Measurements from ENCODE around the gene ZNF91.
"Not testable (repeated sequence)": the region's sequence is repeated elsewhere in the genome, so short reads cannot be mapped to it uniquely, and the experiment has no call there.

Gene ZNF91

DNA sequence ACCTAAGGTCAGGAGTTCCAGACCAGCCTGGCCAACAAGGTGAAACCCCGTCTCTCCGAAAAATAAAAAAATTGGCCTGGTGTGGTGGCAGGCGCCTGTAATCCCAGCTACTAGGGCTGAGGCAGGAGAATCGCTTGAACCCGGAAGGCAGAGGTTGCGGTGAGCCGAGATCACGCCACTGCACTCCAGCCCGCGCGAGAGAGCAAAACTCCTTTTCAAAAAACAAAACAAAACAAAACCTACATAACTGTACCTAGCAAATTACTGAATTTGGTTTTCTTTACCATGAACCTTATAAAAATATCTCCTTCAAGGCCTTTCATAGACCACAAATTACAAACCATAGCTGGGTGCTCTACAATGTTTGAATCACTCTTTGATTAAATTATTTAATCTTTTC, 760 bp downstream of the ZNF91 start:
- no peak for DNase-seq

DNA sequence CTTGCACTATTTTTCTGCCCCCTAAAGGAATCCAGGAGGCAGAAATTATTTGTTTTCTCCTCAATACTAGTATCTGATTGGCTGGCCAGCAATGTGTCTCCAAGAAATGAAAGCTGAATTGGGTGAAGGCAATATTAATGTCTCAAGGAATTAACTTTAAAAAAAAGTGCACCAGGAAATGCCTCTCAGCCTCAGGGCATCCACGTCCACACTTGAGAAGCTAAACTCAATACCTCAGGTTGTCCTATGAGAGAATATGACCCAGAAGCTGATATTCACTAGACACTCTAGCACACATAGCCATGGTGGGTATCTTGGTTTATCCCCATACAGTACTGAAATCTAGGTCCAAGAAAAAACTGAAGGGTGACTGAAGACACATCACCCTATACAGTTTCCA, 2.1 kb downstream of the ZNF91 start:
- no peak for DNase-seq

DNA sequence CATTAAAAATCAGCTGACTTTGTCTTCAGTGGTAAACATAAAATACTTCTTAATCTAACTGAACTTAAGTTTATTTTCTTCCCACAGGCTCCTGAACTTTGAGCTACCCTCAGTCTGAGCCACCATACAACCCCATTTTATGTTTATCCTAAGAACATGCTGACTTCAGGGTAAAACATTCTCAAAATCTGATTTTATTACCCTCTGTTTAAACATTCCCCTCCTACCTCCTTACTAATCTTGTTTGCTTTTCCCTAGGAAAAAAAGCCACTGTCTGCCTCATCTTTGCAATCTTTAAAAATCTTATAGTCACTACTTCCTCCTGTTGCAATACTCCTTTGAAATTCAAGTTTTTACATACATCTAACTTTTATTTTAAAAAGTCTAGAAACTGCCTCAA, 4.0 kb downstream of the ZNF91 start:
- DNase-seq, result no peak

DNA sequence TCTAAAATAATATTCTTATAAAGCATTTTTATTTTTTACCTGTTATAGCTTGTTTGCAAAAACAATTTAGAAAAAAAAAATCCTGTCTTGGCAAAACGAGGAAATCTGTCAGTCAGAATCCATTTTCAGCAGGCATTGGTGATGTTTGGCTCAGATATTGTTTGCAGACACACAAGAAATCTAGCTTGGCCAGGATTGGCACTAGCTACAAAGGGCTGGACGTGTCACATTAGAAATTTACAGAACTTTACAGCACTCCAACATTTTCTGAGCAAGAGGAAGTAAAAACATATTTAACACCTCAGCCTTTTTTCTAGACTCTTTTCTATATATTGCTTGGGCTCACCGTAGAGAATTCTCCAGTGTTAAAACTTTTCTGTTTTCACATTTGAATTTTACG, 9.9 kb downstream of the ZNF91 start:
- no peak for DNase-seq

DNA sequence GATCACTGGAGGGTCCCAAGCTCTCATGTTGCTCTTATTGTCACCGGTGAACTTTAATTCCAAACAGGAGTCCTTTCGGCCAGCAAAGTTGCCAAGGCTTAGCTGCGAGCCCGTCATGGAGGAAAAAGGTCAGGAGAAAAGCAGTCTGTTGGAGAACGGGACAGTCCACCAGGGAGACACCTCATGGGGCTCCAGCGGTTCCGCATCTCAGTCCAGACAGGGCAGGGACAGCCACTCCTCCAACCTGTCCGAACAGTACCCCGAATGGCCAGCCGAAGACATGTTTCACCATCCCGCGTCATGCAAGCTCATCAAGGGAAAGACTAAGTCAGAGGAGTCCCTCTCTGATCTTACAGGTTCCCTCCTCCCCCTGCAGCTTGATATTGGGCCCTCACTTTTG, 10.4 kb downstream of the ZNF91 start:
- DNase-seq, result no peak

DNA sequence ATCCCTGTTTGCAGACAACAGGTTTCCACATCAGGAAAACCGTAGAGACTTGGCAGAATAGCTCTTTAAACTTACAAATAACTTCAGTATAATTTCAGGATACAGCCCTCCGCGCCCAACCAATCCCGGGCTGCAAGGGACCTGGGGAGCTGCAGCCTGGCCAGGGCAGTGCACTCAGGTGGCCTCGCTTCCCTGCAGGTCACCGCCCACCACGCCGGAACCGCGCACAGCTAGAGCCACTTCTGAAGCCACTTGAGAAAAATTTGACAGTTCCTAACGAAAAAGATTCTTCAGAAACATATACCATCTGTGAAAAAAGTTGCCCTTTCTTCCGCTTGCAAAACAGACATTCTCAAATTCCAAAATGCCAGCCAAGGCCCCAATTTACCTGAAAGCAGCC, 11.1 kb downstream of the ZNF91 start:
- DNase-seq, result no peak

- no peak for DNase-seq
These were observed 12.3 kb downstream of the ZNF91 start for GRCh38 chr19:23382955-23383354.

DNA sequence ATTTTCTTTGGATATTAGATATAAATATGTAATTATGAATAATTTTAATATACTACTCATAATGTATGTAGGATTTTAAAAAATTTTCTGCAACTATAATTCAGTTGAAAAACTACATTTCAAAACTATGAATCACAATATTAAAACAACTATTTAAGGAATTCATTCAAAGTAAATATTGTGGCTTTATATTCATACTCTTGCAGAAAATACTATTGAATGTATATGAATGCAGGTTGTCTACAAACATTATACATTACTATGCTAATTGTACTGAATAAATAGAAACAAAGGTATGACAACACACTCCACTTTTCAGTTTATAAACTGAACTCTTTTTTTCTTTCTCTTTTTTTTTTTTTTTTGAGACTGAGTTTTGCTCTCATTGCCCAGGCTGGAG, 14.2 kb downstream of the ZNF91 start:
- DNase-seq, result no peak

DNA sequence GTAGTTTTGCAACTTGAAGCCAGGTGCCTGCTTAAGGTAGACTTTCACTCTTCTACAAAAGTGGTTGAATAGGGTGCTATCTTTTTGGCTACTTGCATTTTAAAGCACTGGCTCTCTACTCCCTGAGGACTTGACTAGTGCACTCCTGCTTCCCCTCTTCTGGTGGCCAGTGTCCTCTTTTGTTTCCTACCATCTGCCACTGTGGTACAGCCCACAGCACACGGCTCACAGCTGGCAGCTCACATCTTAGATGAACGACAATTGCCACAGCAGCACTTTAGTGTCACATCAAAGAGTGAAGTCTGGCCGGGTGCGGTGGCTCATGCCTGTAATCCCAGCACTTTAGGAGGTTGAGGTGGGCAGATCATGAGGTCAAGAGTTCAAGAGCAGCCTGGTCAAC, 15.6 kb downstream of the ZNF91 start:
- DNase-seq, result not testable (repeated sequence)

- no peak for DNase-seq
These were observed 16.3 kb downstream of the ZNF91 start for GRCh38 chr19:23378948-23379347.

- no peak for DNase-seq
These were observed 18.0 kb downstream of the ZNF91 start for GRCh38 chr19:23377276-23377675.

DNA sequence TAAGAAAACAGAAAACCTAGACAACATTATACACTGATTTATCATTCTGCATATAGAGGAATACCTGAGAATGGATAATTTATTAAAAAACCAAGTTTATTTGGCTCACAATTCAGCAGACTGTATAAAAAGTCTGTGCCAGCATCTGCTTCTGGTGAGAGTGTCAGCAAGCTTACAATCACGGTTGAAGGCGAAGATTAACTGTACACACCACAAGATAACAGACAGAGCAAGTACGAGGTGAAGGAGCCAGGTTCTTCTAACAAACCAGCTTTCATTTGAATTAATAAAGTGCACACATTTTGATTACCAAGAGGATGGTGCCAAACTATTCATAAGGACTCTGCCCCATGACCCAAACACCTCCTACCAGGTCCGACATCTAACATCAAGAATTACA, 28.8 kb downstream of the ZNF91 start:
- no peak for DNase-seq

DNA sequence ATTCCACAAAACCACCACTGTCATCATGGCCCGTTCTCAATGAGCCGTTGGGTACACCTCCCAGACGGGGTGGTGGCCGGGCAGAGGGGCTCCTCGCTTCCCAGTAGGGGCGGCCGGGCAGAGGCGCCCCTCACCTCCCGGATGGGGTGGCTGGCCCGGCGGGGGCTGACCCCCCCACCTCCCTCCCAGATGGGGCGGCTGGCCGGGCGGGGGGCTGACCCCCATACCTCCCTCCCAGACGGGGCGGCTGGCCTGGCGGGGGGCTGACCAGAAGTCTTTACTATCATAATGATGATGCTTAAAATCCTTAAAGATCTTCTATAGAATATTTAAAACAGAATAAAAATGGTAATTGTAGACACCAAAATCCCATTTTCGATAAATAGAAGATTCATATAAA, 29.2 kb downstream of the ZNF91 start:
- DNase-seq, result not testable (repeated sequence)

DNA sequence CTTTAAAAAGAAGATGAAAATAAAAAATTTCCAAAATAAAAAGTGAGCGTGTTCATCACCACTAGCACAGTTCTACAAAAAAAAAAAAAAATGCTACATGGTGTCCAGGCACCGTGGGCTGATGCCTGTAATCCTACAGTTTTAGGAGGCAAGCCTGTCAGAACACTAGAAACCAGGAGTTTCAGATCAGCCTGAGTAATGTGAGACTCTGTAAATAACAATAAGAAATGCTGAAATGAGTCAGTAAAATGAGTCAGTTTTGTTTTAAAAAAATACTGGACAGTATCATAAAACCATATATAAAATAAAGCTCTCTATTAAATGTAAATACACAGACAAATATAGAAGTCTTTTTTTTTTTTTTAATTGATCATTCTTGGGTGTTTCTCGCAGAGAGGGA, 30.0 kb downstream of the ZNF91 start:
- no peak for DNase-seq

DNA sequence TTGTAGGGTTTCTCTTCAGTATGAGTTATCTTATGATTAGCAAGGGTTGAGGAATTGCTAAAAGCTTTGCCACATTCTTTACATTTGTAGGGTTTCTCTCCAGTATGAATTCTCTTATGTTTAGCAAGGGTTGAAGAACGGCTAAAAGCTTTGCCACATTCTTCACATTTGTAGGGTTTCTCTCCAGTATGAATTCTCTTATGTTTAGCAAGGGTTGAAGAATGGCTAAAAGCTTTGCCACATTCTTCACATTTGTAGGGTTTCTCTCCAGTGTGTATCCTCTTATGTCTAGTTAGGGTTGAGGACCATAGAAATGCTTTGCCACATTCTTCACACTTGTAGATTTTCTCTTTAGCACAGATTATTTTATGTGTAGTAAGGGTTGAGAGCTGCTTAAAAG, 33.4 kb downstream of the ZNF91 start:
- not testable (repeated sequence) for DNase-seq

GRCh38 chr19:23351806-23352205, 43.5 kb downstream of the ZNF91 start:
- DNase-seq, result no peak

- DNase-seq, result no peak
These were observed 48.6 kb downstream of the ZNF91 start for GRCh38 chr19:23346696-23347095.

- DNase-seq, result no peak
These were observed 49.4 kb downstream of the ZNF91 start for GRCh38 chr19:23345838-23346237.

DNA sequence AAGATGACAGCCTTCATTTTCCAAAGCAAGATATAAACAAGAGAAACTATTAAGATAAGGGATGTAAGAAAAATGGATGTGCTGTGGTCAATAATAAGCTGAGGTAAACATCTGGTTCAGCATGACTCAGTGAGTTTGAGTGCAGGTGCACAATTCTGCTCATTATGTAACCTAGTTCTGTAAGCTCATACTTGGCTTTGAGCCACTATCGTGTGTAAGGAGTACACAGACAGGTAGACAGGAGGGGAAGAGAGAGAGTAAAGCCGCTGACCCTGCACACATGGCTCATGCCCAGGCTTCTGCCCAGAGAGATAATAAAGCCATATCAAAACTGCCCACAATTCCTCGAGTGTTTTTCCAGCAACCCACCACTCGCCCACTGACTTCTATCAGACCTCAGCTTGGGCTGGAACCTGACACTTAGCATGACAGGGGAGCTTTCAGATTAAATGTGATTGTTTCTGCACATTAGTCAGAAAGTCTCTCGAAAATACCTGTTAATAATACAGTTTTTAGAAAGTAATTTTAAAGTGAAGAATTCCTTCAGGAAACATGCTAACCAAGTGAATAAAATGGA, 51.7 kb downstream of the ZNF91 start:
- no peak for DNase-seq

DNA sequence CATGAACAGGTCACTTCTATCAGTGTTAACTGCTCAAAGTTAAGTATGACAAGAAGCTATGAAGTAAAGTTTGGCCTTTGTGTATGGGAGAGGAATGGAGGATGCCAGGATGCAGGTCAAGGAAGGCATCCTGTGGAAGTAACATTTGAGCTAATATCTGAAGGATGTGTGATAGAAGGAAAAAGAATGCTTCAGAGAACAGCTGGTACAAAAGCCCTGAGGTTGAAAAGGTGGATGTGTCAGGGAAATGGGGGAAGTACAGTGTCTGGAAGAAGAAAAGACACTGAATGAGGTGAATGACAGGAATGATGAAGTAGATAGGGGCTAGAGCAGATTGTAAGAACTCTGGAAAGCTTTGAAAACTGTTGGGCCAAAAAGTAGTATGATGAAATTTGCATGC, 67.1 kb downstream of the ZNF91 start:
- no peak for DNase-seq

DNA sequence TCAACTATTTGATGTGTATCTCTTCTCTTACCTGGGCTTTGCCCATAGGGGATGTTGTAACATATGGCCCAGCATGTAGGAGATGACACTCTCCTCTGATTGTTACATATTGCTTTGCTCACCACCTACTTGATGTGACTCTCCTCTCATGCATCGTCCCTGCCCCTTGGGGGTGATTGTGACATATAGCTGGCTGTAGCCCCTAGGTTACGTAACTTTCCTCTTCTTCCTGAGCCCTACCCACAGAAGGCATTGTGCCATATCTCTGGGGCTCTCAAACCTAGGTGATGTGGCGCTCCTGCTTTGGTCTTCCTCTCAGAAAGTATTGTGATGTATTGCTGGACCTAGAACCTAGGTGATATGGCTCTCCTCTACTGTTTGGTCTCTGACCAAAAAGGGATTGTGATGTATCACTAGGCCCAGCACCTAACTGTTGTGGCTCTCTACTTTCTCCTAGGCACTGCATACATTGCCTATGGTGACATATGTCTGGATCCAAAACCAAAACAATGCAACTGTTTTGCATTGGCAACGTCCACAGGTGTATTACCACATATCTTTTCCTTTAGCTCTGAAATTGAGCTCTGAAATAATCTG, 73.2 kb downstream of the ZNF91 start:
- DNase-seq, result no peak

GRCh38 chr19:23321403-23321802, 73.9 kb downstream of the ZNF91 start:
- not testable (repeated sequence) for DNase-seq

DNA sequence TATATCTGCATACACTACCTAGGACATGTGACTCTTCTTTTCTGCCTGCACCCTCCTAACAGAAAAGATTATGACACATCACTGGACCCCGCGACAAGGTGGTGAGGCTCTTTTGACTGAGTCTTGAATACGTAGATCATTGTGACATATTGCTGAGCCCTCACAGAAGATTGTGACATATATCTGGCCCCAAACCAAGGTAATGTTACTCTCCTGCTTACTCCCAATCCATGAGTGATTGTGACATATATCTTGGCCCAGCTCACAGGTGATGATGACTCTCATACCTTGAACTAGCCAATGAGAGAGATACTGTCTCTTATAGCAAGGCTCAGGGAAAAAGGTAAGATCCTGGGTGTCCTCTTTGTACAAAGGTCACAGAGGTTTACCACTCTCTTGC, 75.7 kb downstream of the ZNF91 start:
- DNase-seq, result not testable (repeated sequence)

DNA sequence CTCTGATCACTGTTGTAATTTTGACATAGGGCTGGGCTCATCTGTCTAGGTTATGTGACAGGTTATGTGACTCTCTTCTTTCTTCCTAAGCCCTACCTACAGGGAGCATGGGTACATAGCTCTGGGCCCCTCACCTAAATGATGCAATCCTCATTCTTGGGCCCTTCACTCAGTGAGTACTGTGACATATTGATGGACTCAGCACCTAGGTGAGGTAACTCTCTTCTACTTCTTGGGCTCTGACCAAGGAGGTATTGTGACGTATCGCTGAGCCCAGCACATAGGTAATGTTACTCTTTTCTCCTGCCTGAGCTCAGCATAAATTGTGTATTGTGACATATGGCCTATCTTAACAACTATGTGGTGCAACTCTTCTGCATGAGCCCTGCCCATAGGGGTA, 76.3 kb downstream of the ZNF91 start:
- not testable (repeated sequence) for DNase-seq

- no peak for DNase-seq
These were observed 77.1 kb downstream of the ZNF91 start for GRCh38 chr19:23318143-23318542.

All from NCI-H1694 treated with DMSO at 0.1 percent for 48 hours (cell line).